H1 (cell line): ENCODE results near the gene PLA1A. TPM values are rescaled to one million over a fixed set of nuclear protein-coding genes. Genes with fewer than 3 reads are reported as not detected.

Experiments used
- CTCF ChIA-PET: fragments of 300-600 bp; sonication (Branson Sonifier 250); formaldehyde crosslinking; loops from one replicate; lab custom pipeline; 2021; ENCODE audit not compliant: partially characterized antibody; lab: Charles Lee
- POLR2A ChIA-PET: fragments of 300-600 bp; sonication (Branson Sonifier 250); formaldehyde crosslinking; loops from one replicate; lab custom pipeline; 2021; ENCODE audit warnings: inconsistent platforms; ENCODE audit not compliant: partially characterized antibody; lab: Charles Lee
- DNase-seq, 2 experiments: peaks; one replicate each; pipeline versions ENCODE4 v3.0.0 to v3.0.0-alpha.2; 2010 to 2022; ENCODE audit warnings: low spot score in 2 of 2, low read depth in 1 of 2, mixed read lengths in 1 of 2
- FAIRE-seq: peaks from 2 replicates; lab custom pipeline; 2011; peaks lifted over from hg19 to GRCh38; lab: Jason Lieb, UNC
- H2AFZ ChIP-seq: 2 replicates; pipeline ENCODE4 v1.8.1; 2012; ENCODE audit warnings: low read length, inconsistent platforms
- H2AK5ac ChIP-seq: 2 replicates; pipeline ENCODE4 v1.6.1; 2013; ENCODE audit warnings: low read depth, low read length
- H2BK120ac ChIP-seq: replicated peaks from 2 replicates; pipeline ENCODE3; 2013; ENCODE audit warnings: low read depth, low read length, inconsistent platforms
- H2BK12ac ChIP-seq: 2 replicates; pipeline ENCODE4 v1.6.1; 2013; ENCODE audit warnings: low read depth, low read length
- H2BK15ac ChIP-seq: 2 replicates; pipeline ENCODE4 v1.6.1; 2013; ENCODE audit warnings: low read length
- H2BK20ac ChIP-seq: 2 replicates; pipeline ENCODE4 v1.6.1; 2013; ENCODE audit warnings: low read length
- H2BK5ac ChIP-seq: 2 replicates; pipeline ENCODE4 v1.6.1; 2013; ENCODE audit warnings: low read depth, low read length
- H3K14ac ChIP-seq: 2 replicates; pipeline ENCODE4 v1.6.1; 2013; ENCODE audit warnings: inconsistent platforms; ENCODE audit not compliant: insufficient read length
- H3K18ac ChIP-seq: 2 replicates; pipeline ENCODE4 v1.6.1; 2013; ENCODE audit warnings: low read length; ENCODE audit errors: extremely low read depth
- H3K23ac ChIP-seq: 2 replicates; pipeline ENCODE4 v1.6.1; 2013; ENCODE audit warnings: inconsistent platforms; ENCODE audit not compliant: insufficient read length
- H3K23me2 ChIP-seq: 2 replicates; pipeline ENCODE4 v1.6.1; 2013; ENCODE audit warnings: low read depth, low read length
- H3K27ac ChIP-seq: 2 replicates; pipeline ENCODE4 v1.6.1; 2011; ENCODE audit warnings: low read depth, low read length, inconsistent platforms
- H3K27me3 ChIP-seq, 4 experiments: replicated peaks in 1 of 4; 1 replicate in 1 of 4; 2 replicates in 3 of 4; pipeline versions ENCODE4 v1.6.1 to v1.8.1; 2011 to 2013; ENCODE audit warnings: low read length in 3 of 4, mild to moderate bottlenecking in 3 of 4, inconsistent platforms in 2 of 4, mixed read lengths in 2 of 4, moderate library complexity in 1 of 4; ENCODE audit not compliant: control insufficient read depth in 3 of 4, insufficient read depth in 3 of 4; ENCODE audit errors: extremely low read depth in 1 of 4
- H3K36me3 ChIP-seq, 4 experiments: 2 replicates each; pipeline versions ENCODE4 v1.6.1 to v1.8.1; 2011 to 2013; ENCODE audit warnings: mild to moderate bottlenecking in 4 of 4, low read length in 3 of 4, moderate library complexity in 2 of 4, control low read depth in 1 of 4, inconsistent platforms in 1 of 4; ENCODE audit not compliant: insufficient read depth in 4 of 4, control insufficient read depth in 2 of 4
- H3K4ac ChIP-seq: replicated peaks from 2 replicates; pipeline ENCODE3; 2013; ENCODE audit warnings: low read length, low read depth, mixed read lengths, inconsistent platforms; ENCODE audit not compliant: insufficient read length
- H3K4me1 ChIP-seq, 4 experiments: replicated peaks in 1 of 4; 1 replicate in 1 of 4; 2 replicates in 3 of 4; pipeline versions ENCODE4 v1.6.1 to v1.8.1; 2011 to 2013; ENCODE audit warnings: low read length in 3 of 4, inconsistent platforms in 2 of 4, mixed read lengths in 1 of 4; ENCODE audit not compliant: insufficient read depth in 4 of 4, control insufficient read depth in 3 of 4
- H3K4me2 ChIP-seq, 2 experiments: 2 replicates each; pipeline versions ENCODE4 v1.6.1 to v1.8.1; 2011 to 2013; ENCODE audit warnings: low read depth in 2 of 2, low read length in 2 of 2, control low read depth in 1 of 2, inconsistent platforms in 1 of 2, mild to moderate bottlenecking in 1 of 2; ENCODE audit not compliant: insufficient read depth in 1 of 2
- H3K4me3 ChIP-seq, 4 experiments: fragments of 200-600, 300-600 bp in 1 of 4; sonication (generic), shearing (Covaris generic), sonication (Bioruptor Twin) in 1 of 4; 2 replicates each; pipeline versions ENCODE4 v1.5.1 to v1.8.1; 2011 to 2016; ENCODE audit warnings: low read length in 4 of 4, low read depth in 3 of 4, control low read depth in 2 of 4, inconsistent platforms in 2 of 4, mild to moderate bottlenecking in 2 of 4, mixed read lengths in 1 of 4, moderate library complexity in 1 of 4; ENCODE audit not compliant: insufficient read depth in 2 of 4; ENCODE audit errors: extremely low read depth in 1 of 4
- H3K56ac ChIP-seq: replicated peaks from 2 replicates; pipeline ENCODE3; 2013; ENCODE audit warnings: low read depth, mild to moderate bottlenecking, mixed read lengths, low read length, inconsistent platforms; ENCODE audit not compliant: insufficient read length
- H3K79me1 ChIP-seq: 2 replicates; pipeline ENCODE4 v1.6.1; 2013; ENCODE audit warnings: low read depth, low read length, control low read depth
- H3K79me2 ChIP-seq, 2 experiments: 2 replicates each; pipeline versions ENCODE4 v1.6.1 to v1.8.1; 2012 to 2013; ENCODE audit warnings: low read length in 2 of 2, mild to moderate bottlenecking in 2 of 2, inconsistent platforms in 1 of 2; ENCODE audit not compliant: insufficient read depth in 2 of 2, control insufficient read depth in 1 of 2
- H3K9ac ChIP-seq, 4 experiments: replicated peaks in 1 of 4; 1 replicate in 1 of 4; 2 replicates in 3 of 4; pipeline versions ENCODE4 v1.6.1 to v1.8.1; 2011 to 2013; ENCODE audit warnings: low read depth in 3 of 4, low read length in 3 of 4, control low read depth in 2 of 4, mild to moderate bottlenecking in 2 of 4, moderate library complexity in 2 of 4, inconsistent platforms in 1 of 4; ENCODE audit errors: extremely low read depth in 1 of 4
- H3K9me3 ChIP-seq, 2 experiments: 2 replicates each; pipeline versions ENCODE4 v1.6.1 to v1.8.1; 2012 to 2013; ENCODE audit warnings: mild to moderate bottlenecking in 2 of 2, moderate library complexity in 2 of 2, control low read depth in 1 of 2, inconsistent platforms in 1 of 2, low read depth in 1 of 2, low read length in 1 of 2, mixed read lengths in 1 of 2; ENCODE audit not compliant: insufficient read depth in 2 of 2
- H4K20me1 ChIP-seq, 2 experiments: replicated peaks in 1 of 2; 2 replicates each; pipeline versions ENCODE3 to v1.8.1; 2011 to 2013; ENCODE audit warnings: inconsistent platforms in 2 of 2, low read length in 2 of 2, mild to moderate bottlenecking in 1 of 2; ENCODE audit not compliant: insufficient read depth in 2 of 2, control insufficient read depth in 1 of 2
- H4K5ac ChIP-seq: 2 replicates; pipeline ENCODE4 v1.6.1; 2013; ENCODE audit warnings: low read length, low read depth, mixed read lengths, inconsistent platforms; ENCODE audit not compliant: insufficient read length
- H4K8ac ChIP-seq: 2 replicates; pipeline ENCODE4 v1.8.0; 2013; ENCODE audit warnings: mild to moderate bottlenecking, moderate library complexity, low read length, inconsistent platforms; ENCODE audit not compliant: insufficient read depth; ENCODE audit errors: extremely low read depth
- H4K91ac ChIP-seq: replicated peaks from 2 replicates; pipeline ENCODE3; 2013; ENCODE audit warnings: low read length, mixed read lengths, inconsistent platforms; ENCODE audit not compliant: insufficient read length
- CTCF ChIP-seq, 3 experiments: IDR thresholded peaks; 1 replicate in 2 of 3; 2 replicates in 1 of 3; pipeline versions ENCODE4 v1.5.1 to v1.6.1; 2011; ENCODE audit warnings: low read length in 3 of 3, mild to moderate bottlenecking in 3 of 3, inconsistent platforms in 2 of 3, low read depth in 1 of 3, moderate library complexity in 1 of 3; ENCODE audit not compliant: insufficient read depth in 1 of 3; ENCODE audit errors: control extremely low read depth in 1 of 3
- POU5F1 ChIP-seq: IDR thresholded peaks from 2 replicates; pipeline ENCODE4 v1.6.1; 2011; ENCODE audit warnings: low read depth, mild to moderate bottlenecking, low read length, moderate library complexity
- RBBP5 ChIP-seq: IDR thresholded peaks from 2 replicates; pipeline ENCODE4 v1.7.1; 2012; ENCODE audit warnings: low read depth, mild to moderate bottlenecking, inconsistent platforms, low read length, moderate library complexity, borderline replicate concordance
- WGBS, 2 experiments: shearing (Covaris generic) in 1 of 2; methylation state at CpG; one replicate each; pipeline versions ENCODE4 v1.1.6 to v1.1.7; 2013 to 2015; ENCODE audit warnings: low lambda C conversion rate in 2 of 2, mixed read lengths in 2 of 2, inconsistent platforms in 1 of 2, low coverage in 1 of 2, missing lambda C conversion rate in 1 of 2; ENCODE audit not compliant: insufficient replicate concordance in 2 of 2, insufficient coverage in 1 of 2, insufficient read length in 1 of 2; ENCODE audit errors: extremely low coverage in 1 of 2, missing lambda C conversion rate in 1 of 2; 5-methylcytosine and 5-hydroxymethylcytosine counted together
- polyA plus RNA-seq, 7 experiments: library from polyadenylated mRNA; depleted of rRNA in 3 of 7; stranded (reverse) in 5 of 7; unstranded in 2 of 7; fragments of >200 nt in 5 of 7; fragments of 200-250 nt in 2 of 7; gene quantifications; 1 replicate in 5 of 7; 2 replicates in 1 of 7; 4 replicates in 1 of 7; pipeline versions ENCODE4 v1.2.1 to v1.2.3, GENCODE V29; 2011 to 2013; ENCODE audit warnings: missing spikeins in 2 of 7, mixed read lengths in 2 of 7
- total RNA-seq: library from RNA; stranded (reverse); fragmentation: NEBNext Ultra II Directional; extraction: Animal tissue kit (Norgen Biotek cat#: 25700); gene quantifications from 2 replicates; pipeline ENCODE4 v1.2.1, GENCODE V29; 2021

Gene PLA1A
- total and polyA plus RNA-seq, 2 of the 8 experiments (the other 6 are each of a cell fraction or from before 2014, with no cell fraction given): not detected

GRCh38 chr3:119616056-119616455 lies 18.4 kb downstream of the PLA1A start:
- Histone ChIP-seq H3K23ac (no peak overlapping the region), H3K56ac (no peak overlapping the region), H2BK20ac (no peak overlapping the region), H3K79me1 (no peaks in the 10 kb centered on the region), H3K36me3 (no peaks in the 10 kb centered on the region), H3K79me2 (no peaks in the 10 kb centered on the region), H3K4ac (no peak overlapping the region), H4K20me1 (no peaks in the 10 kb centered on the region), H2BK5ac (no peak overlapping the region), H2BK120ac (no peak overlapping the region), H2BK15ac (no peak overlapping the region), H4K91ac (no peak overlapping the region), H3K4me2 (no peak overlapping the region), H3K9ac (no peak overlapping the region), H3K27me3 (no peaks in the 10 kb centered on the region; a peak in 1 of 7 replicates), H4K8ac (no peak overlapping the region), H3K27ac (no peak overlapping the region), H4K5ac (no peak overlapping the region), H2AK5ac (no peak overlapping the region), H3K4me3 (no peak overlapping the region), H3K18ac (no peak overlapping the region), H3K9me3 (no peaks in the 10 kb centered on the region), H2BK12ac (no peak overlapping the region), H2AFZ (no peak overlapping the region), H3K23me2 (no peaks in the 10 kb centered on the region), H3K14ac (no peak overlapping the region), H3K4me1 (no peaks in the 10 kb centered on the region)
- CTCF ChIA-PET: interaction anchor here (4.3 kb wide), 1 partner anchor 15 kb away, joined by 32 read pairs; no protein-coding TSS in a partner anchor
- POLR2A ChIA-PET: no interaction called here
- FAIRE-seq (no peak), DNase-seq (no peak)
- 84% methylated on average over 4 of the region's 4 CpGs; no CpG with 5 or more reads in 1 of the 2 experiments for WGBS, 2 experiments
- TF ChIP-seq CTCF (IDR thresholded peaks at IDR 0.05; ENCODE audit: control extremely low read depth in 1 of 3, insufficient read depth in 1 of 3, low read depth in 1 of 3, low read length in 3 of 3) (no peak), POU5F1 (no peak), RBBP5 (no peak)
